Tibial nerve (tissue), 4 donors: ENCODE data around the gene NPHP4. TPM values are rescaled to one million over a fixed set of nuclear protein-coding genes. Genes with fewer than 3 reads are reported as not detected.

Experiments
- DNase-seq, 2 donors: peaks; one replicate each; pipeline ENCODE4 v3.0.0-alpha.2; 2019; ENCODE audit warnings: low spot score in 2 of 2
- H3K27ac ChIP-seq, 4 donors: fragments of 200-600 bp; sonication (generic) in 3 of 4; one replicate each; pipeline ENCODE4 v1.5.1; 2017 to 2019; ENCODE audit warnings: mild to moderate bottlenecking in 1 of 4
- H3K27me3 ChIP-seq, 2 donors: fragments of 200-600 bp; sonication (generic) in 1 of 2; one replicate each; pipeline versions ENCODE4 v1.5.1 to v1.6.0; 2017 to 2019
- H3K36me3 ChIP-seq, 3 donors: fragments of 200-600 bp; sonication (generic); one replicate each; pipeline ENCODE4 v1.5.1; 2018 to 2019
- H3K4me1 ChIP-seq, 4 donors: fragments of 200-600 bp; sonication (generic) in 3 of 4; one replicate each; pipeline ENCODE4 v1.5.1; 2017 to 2019
- H3K4me3 ChIP-seq, 4 donors: fragments of 200-600 bp; sonication (generic) in 3 of 4; one replicate each; pipeline ENCODE4 v1.5.1; 2017 to 2019; ENCODE audit warnings: mild to moderate bottlenecking in 1 of 4, moderate library complexity in 1 of 4
- H3K9me3 ChIP-seq, 4 donors: fragments of 200-600 bp; sonication (generic) in 3 of 4; one replicate each; pipeline ENCODE4 v1.5.1; 2017 to 2019
- CTCF ChIP-seq, 5 experiments: fragments of 200-600 bp in 3 of 5; fragments of 450-650 bp in 2 of 5; sonication (generic) in 3 of 5; IDR thresholded peaks; one replicate each; pipeline ENCODE4 v1.5.1; 2016 to 2019; ENCODE audit warnings: antibody characterized with exemption in 5 of 5, mild to moderate bottlenecking in 3 of 5, moderate library complexity in 2 of 5
- EP300 ChIP-seq, 2 donors: sonication (generic); formaldehyde crosslinking; IDR thresholded peaks; one replicate each; pipeline ENCODE4 v1.6.1; 2017; ENCODE audit warnings: antibody characterized with exemption in 2 of 2, mild to moderate bottlenecking in 1 of 2
- POLR2A ChIP-seq, 2 donors: fragments of 450-650 bp; IDR thresholded peaks; one replicate each; pipeline ENCODE4 v1.6.1; 2017; ENCODE audit warnings: antibody characterized with exemption in 2 of 2, mild to moderate bottlenecking in 2 of 2, moderate library complexity in 2 of 2
- WGBS, 2 donors: methylation state at CpG; one replicate each; pipeline ENCODE4 v1.1.5; 2018; 5-methylcytosine and 5-hydroxymethylcytosine counted together
- total RNA-seq, 4 donors: library from RNA; depleted of rRNA; stranded (reverse); fragments of >200 nt; gene quantifications; one replicate each; pipeline ENCODE4 v1.1.0, GENCODE V29; 2016

The NPHP4 gene
- total RNA-seq, 4 donors from 2014 or later: 14.7 to 34.5 (median 28.0) TPM

GRCh38 chr1:5883129-5884048 is 108.8 kb downstream of the NPHP4 start:
- H3K9me3 ChIP-seq: peaks cover 0 to 9% (median 0%) of the 10 kb centered on the region in 4 donors
- no peak overlapping the region for H3K27ac ChIP-seq
- H3K4me1 ChIP-seq: no peaks in the 10 kb centered on the region
- no peak for TF ChIP-seq EP300 (IDR thresholded peaks at IDR 0.05)
- TF ChIP-seq CTCF (IDR thresholded peaks at IDR 0.05): no peak
- no peak for TF ChIP-seq POLR2A (IDR thresholded peaks at IDR 0.05)
- DNase-seq: no peak
- 92% methylated on average over 26 to 30 of the region's 30 CpGs for WGBS, 2 donors
- H3K27me3 ChIP-seq: no peaks in the 10 kb centered on the region
- H3K36me3 ChIP-seq: peaks cover 0 to 86% (median 0%) of the 10 kb centered on the region in 3 donors
- no peak overlapping the region for H3K4me3 ChIP-seq

GRCh38 chr1:5882367-5883128 is 109.7 kb downstream of the NPHP4 start:
- H3K36me3 ChIP-seq: peaks cover 0 to 87% (median 0%) of the 10 kb centered on the region in 3 donors
- no peak for TF ChIP-seq CTCF (IDR thresholded peaks at IDR 0.05)
- no peak for TF ChIP-seq POLR2A (IDR thresholded peaks at IDR 0.05)
- TF ChIP-seq EP300 (IDR thresholded peaks at IDR 0.05): no peak
- H3K27me3 ChIP-seq: no peaks in the 10 kb centered on the region
- H3K4me3 ChIP-seq: no peak overlapping the region
- H3K9me3 ChIP-seq: peaks cover 0 to 9% (median 0%) of the 10 kb centered on the region in 4 donors
- 90 to 94% methylated on average over 27 of the region's 27 CpGs for WGBS, 2 donors
- no peak for DNase-seq
- H3K4me1 ChIP-seq: no peaks in the 10 kb centered on the region
- no peak overlapping the region for H3K27ac ChIP-seq

- H3K27me3 ChIP-seq: no peaks in the 10 kb centered on the region
- no peaks in the 10 kb centered on the region for H3K4me1 ChIP-seq
- TF ChIP-seq EP300 (IDR thresholded peaks at IDR 0.05) (no peak), POLR2A (IDR thresholded peaks at IDR 0.05) (no peak), CTCF (IDR thresholded peaks at IDR 0.05) (no peak)
- DNase-seq: no peak
- WGBS, 2 donors: 88 to 92% methylated on average over 21 to 22 of the region's 22 CpGs
- H3K9me3 ChIP-seq: peaks cover 0 to 9% (median 0%) of the 10 kb centered on the region in 4 donors
- no peak overlapping the region for H3K27ac ChIP-seq
- H3K36me3 ChIP-seq: peaks cover 0 to 87% (median 0%) of the 10 kb centered on the region in 3 donors
- H3K4me3 ChIP-seq: no peak overlapping the region
Measured at GRCh38 chr1:5881526-5882222, 110.6 kb downstream of the NPHP4 start.

GRCh38 chr1:5880630-5881405 is 111.4 kb downstream of the NPHP4 start:
- DNase-seq: no peak
- 92 to 96% methylated on average over 25 of the region's 25 CpGs for WGBS, 2 donors
- no peak overlapping the region for H3K4me3 ChIP-seq
- H3K36me3 ChIP-seq: peaks cover 0 to 87% (median 0%) of the 10 kb centered on the region in 3 donors
- H3K27ac ChIP-seq: no peak overlapping the region
- no peaks in the 10 kb centered on the region for H3K27me3 ChIP-seq
- TF ChIP-seq EP300 (IDR thresholded peaks at IDR 0.05) (no peak), POLR2A (IDR thresholded peaks at IDR 0.05) (no peak), CTCF (IDR thresholded peaks at IDR 0.05) (no peak)
- H3K9me3 ChIP-seq: peaks cover 0 to 9% (median 0%) of the 10 kb centered on the region in 4 donors
- H3K4me1 ChIP-seq: no peaks in the 10 kb centered on the region
